Measurements from ENCODE around the gene SH2D3C. TPM values are rescaled to one million over a fixed set of nuclear protein-coding genes. Genes with fewer than 3 reads are reported as not detected.

SH2D3C gene
- total RNA-seq, 1 donor from 2014 or later: 85.3 TPM

- no peaks in the 10 kb centered on the region for H3K9me3 ChIP-seq
- H3K4me3 ChIP-seq: no peak overlapping the region
- H3K36me3 ChIP-seq: peaks cover 78% of the 10 kb centered on the region
- intact Hi-C loops (cut with DNase I): no loop called here
- ATAC-seq (no peak), DNase-seq (no peak)
- no peak for TF ChIP-seq CTCF (IDR thresholded peaks at IDR 0.05)
- H3K27me3 ChIP-seq: no peaks in the 10 kb centered on the region
- no peak overlapping the region for H3K27ac ChIP-seq
- H3K4me1 ChIP-seq: no peaks in the 10 kb centered on the region
Observed at GRCh38 chr9:127689329-127690000, 89.0 kb downstream of the SH2D3C start.

Small RNA genes within 50 kb of the gene (microRNA-seq; reads per million reads assigned to microRNA genes)
- not detected for gene MIR2861 (ENCODE audit: borderline microRNAs expressed)
- gene MIR3960 (ENCODE audit: borderline microRNAs expressed): not detected

Other genes with a start within 250 kb of the SH2D3C start
- gene STXBP1, start 166.4 kb downstream of the SH2D3C start, total RNA-seq: 92.1 TPM
- 0.29 TPM for gene CFAP157, start 71.7 kb downstream of the SH2D3C start, total RNA-seq
- 8.0 TPM for gene PTRH1, start 63.0 kb downstream of the SH2D3C start, total RNA-seq
- gene TTC16, start 62.6 kb downstream of the SH2D3C start, total RNA-seq: 0.41 TPM
- gene TOR2A, start 43.4 kb downstream of the SH2D3C start, total RNA-seq: 17.3 TPM
- gene CDK9, start 7.4 kb upstream of the SH2D3C start, total RNA-seq: 99.1 TPM
- gene FPGS, start 24.2 kb upstream of the SH2D3C start, total RNA-seq: 68.9 TPM
- 322 TPM for gene ENG, start 76.0 kb upstream of the SH2D3C start, total RNA-seq
- 158 TPM for gene AK1, start 99.0 kb upstream of the SH2D3C start, total RNA-seq
- gene ST6GALNAC6, start 120.9 kb upstream of the SH2D3C start, total RNA-seq: 94.7 TPM
- 58.8 TPM for gene ST6GALNAC4, start 138.4 kb upstream of the SH2D3C start, total RNA-seq
- gene PIP5KL1, start 152.1 kb upstream of the SH2D3C start, total RNA-seq: 3.5 TPM
- 37.1 TPM for gene DPM2, start 159.2 kb upstream of the SH2D3C start, total RNA-seq
- 44.7 TPM for gene EEIG1, start 202.3 kb upstream of the SH2D3C start, total RNA-seq